Testis (tissue), 2 donors: ENCODE results near the gene ZSCAN12.

Source experiments
- POLR2A ChIP-seq: fragments of 450-650 bp; IDR thresholded peaks from one replicate; pipeline ENCODE4 v1.6.1; 2017; ENCODE audit warnings: antibody characterized with exemption, mild to moderate bottlenecking, moderate library complexity
- TF ChIP-seq, protein P1 (sequence below), 3 experiments: fragments of 450-650 bp in 2 of 3; fragments of 200-600 bp in 1 of 3; sonication (generic) in 1 of 3; IDR thresholded peaks; one replicate each; pipeline ENCODE4 v1.5.1; 2016 to 2019; ENCODE audit warnings: antibody characterized with exemption in 3 of 3, mild to moderate bottlenecking in 2 of 3, moderate library complexity in 1 of 3

DNA sequence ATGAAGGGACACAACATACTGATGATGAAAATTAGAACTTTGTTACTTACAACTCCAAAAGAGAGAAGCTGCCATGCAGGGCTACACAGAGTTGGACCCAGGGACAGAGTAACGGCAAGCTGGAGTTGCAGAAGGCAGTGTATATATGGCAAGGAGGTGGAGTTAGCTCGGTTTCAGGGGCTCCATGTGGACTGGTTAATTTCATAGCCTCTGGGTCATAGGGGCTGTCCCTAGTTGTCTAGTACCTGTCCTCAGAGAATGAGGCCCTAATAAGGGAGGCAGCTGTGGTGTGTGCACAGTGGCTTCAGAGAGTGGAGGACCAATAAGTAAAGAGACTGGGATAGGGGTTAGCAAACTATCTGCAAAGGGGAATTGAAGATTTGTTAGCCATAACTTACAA is 7.9 kb upstream of the ZSCAN12 start:
- TF ChIP-seq, protein P1, sequence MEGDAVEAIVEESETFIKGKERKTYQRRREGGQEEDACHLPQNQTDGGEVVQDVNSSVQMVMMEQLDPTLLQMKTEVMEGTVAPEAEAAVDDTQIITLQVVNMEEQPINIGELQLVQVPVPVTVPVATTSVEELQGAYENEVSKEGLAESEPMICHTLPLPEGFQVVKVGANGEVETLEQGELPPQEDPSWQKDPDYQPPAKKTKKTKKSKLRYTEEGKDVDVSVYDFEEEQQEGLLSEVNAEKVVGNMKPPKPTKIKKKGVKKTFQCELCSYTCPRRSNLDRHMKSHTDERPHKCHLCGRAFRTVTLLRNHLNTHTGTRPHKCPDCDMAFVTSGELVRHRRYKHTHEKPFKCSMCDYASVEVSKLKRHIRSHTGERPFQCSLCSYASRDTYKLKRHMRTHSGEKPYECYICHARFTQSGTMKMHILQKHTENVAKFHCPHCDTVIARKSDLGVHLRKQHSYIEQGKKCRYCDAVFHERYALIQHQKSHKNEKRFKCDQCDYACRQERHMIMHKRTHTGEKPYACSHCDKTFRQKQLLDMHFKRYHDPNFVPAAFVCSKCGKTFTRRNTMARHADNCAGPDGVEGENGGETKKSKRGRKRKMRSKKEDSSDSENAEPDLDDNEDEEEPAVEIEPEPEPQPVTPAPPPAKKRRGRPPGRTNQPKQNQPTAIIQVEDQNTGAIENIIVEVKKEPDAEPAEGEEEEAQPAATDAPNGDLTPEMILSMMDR (IDR thresholded peaks at IDR 0.05), result no peak
- TF ChIP-seq POLR2A, result no peak
